HG03432 (cell line): ENCODE data around the gene UBASH3B.

Experiments used
- ATAC-seq: cut with Tn5 transposase; IDR thresholded peaks from one replicate; pipeline ENCODE4 v1.9.1; 2021; ENCODE audit warnings: mild to moderate bottlenecking, moderate library complexity; ENCODE audit not compliant: unreplicated experiment

The UBASH3B gene

GRCh38 chr11:122673701-122674100, 18.2 kb downstream of the UBASH3B start:
- no peak for ATAC-seq

GRCh38 chr11:122676638-122677037, 21.1 kb downstream of the UBASH3B start:
- no peak for ATAC-seq

GRCh38 chr11:122677256-122677655, 21.7 kb downstream of the UBASH3B start:
- no peak for ATAC-seq

- ATAC-seq: no peak
Observed at GRCh38 chr11:122678406-122678805, 22.9 kb downstream of the UBASH3B start.

- no peak for ATAC-seq
Observed at GRCh38 chr11:122679466-122679865, 23.9 kb downstream of the UBASH3B start.

- ATAC-seq: no peak
Observed at GRCh38 chr11:122681070-122681469, 25.5 kb downstream of the UBASH3B start.

- no peak for ATAC-seq
Observed at GRCh38 chr11:122681735-122682134, 26.2 kb downstream of the UBASH3B start.

GRCh38 chr11:122682464-122682863, 26.9 kb downstream of the UBASH3B start:
- no peak for ATAC-seq

- no peak for ATAC-seq
Observed at GRCh38 chr11:122685041-122685440, 29.5 kb downstream of the UBASH3B start.

- ATAC-seq: no peak
Observed at GRCh38 chr11:122686111-122686510, 30.6 kb downstream of the UBASH3B start.

GRCh38 chr11:122690384-122690783, 34.9 kb downstream of the UBASH3B start:
- ATAC-seq: no peak

- no peak for ATAC-seq
Observed at GRCh38 chr11:122690801-122691548, 35.5 kb downstream of the UBASH3B start.

- ATAC-seq: no peak
Observed at GRCh38 chr11:122691549-122692150, 36.1 kb downstream of the UBASH3B start.

GRCh38 chr11:122692444-122692843, 36.9 kb downstream of the UBASH3B start:
- ATAC-seq: no peak

- no peak for ATAC-seq
Observed at GRCh38 chr11:122695076-122695615, 39.6 kb downstream of the UBASH3B start.

GRCh38 chr11:122696662-122697061, 41.1 kb downstream of the UBASH3B start:
- peak; percentile 74 for ATAC-seq

- ATAC-seq: peak; percentile 81
Observed at GRCh38 chr11:122697636-122698167, 42.2 kb downstream of the UBASH3B start.

- ATAC-seq: no peak
Observed at GRCh38 chr11:122698392-122698791, 42.9 kb downstream of the UBASH3B start.

GRCh38 chr11:122700666-122701065, 45.1 kb downstream of the UBASH3B start:
- ATAC-seq: no peak

GRCh38 chr11:122701143-122701542, 45.6 kb downstream of the UBASH3B start:
- no peak for ATAC-seq

GRCh38 chr11:122703541-122704272, 48.2 kb downstream of the UBASH3B start:
- no peak for ATAC-seq
